Naive B cell (primary cell): ENCODE measurements around the gene KCNG3. TPM values are rescaled to one million over a fixed set of nuclear protein-coding genes. Genes with fewer than 3 reads are reported as not detected.

Experiments used
- ATAC-seq, 2 donors: fragments of 150-1000 bp; cut with Tn5 transposase; 2 replicates each; pipeline ENCODE4 v1.10.0; 2021; ENCODE audit warnings: low read depth in 2 of 2, mild to moderate bottlenecking in 2 of 2, moderate library complexity in 2 of 2
- DNase-seq: peaks from one replicate; pipeline ENCODE4 v3.0.0; 2022
- H3K27ac Mint-ChIP-seq, 6 donors: one replicate each; pipeline ENCODE4 v1.8.0; 2020 to 2022; ENCODE audit warnings: mild to moderate bottlenecking in 6 of 6, mixed read lengths in 6 of 6, moderate library complexity in 5 of 6, inconsistent platforms in 2 of 6
- H3K27me3 Mint-ChIP-seq, 3 donors: one replicate each; pipeline ENCODE4 v1.8.0; 2021 to 2022; ENCODE audit warnings: mixed read lengths in 3 of 3, mild to moderate bottlenecking in 1 of 3
- H3K36me3 Mint-ChIP-seq, 2 donors: one replicate each; pipeline ENCODE4 v1.8.0; 2020 to 2022; ENCODE audit warnings: mixed read lengths in 2 of 2, inconsistent platforms in 1 of 2, mild to moderate bottlenecking in 1 of 2
- H3K4me1 Mint-ChIP-seq, 3 donors: one replicate each; pipeline ENCODE4 v1.8.0; 2020 to 2022; ENCODE audit warnings: mixed read lengths in 3 of 3, inconsistent platforms in 1 of 3, mild to moderate bottlenecking in 1 of 3, moderate library complexity in 1 of 3
- H3K4me3 Mint-ChIP-seq, 8 donors: one replicate each; pipeline ENCODE4 v1.8.0; 2020 to 2022; ENCODE audit warnings: mild to moderate bottlenecking in 8 of 8, mixed read lengths in 8 of 8, moderate library complexity in 8 of 8, inconsistent platforms in 2 of 8
- H3K9me3 Mint-ChIP-seq, 7 donors: one replicate each; pipeline ENCODE4 v1.8.0; 2020 to 2022; ENCODE audit warnings: mixed read lengths in 7 of 7, mild to moderate bottlenecking in 5 of 7, inconsistent platforms in 2 of 7, moderate library complexity in 1 of 7
- polyA plus RNA-seq, 6 donors: library from polyadenylated mRNA; unstranded; fragments of 300-500 nt; fragmentation: Illumina TruSeq; gene quantifications; one replicate each; pipeline ENCODE4 v1.2.3, GENCODE V29; 2021; ENCODE audit warnings: low read depth in 6 of 6

Gene KCNG3, protein sequence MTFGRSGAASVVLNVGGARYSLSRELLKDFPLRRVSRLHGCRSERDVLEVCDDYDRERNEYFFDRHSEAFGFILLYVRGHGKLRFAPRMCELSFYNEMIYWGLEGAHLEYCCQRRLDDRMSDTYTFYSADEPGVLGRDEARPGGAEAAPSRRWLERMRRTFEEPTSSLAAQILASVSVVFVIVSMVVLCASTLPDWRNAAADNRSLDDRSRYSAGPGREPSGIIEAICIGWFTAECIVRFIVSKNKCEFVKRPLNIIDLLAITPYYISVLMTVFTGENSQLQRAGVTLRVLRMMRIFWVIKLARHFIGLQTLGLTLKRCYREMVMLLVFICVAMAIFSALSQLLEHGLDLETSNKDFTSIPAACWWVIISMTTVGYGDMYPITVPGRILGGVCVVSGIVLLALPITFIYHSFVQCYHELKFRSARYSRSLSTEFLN
- not detected for polyA plus RNA-seq

- peaks cover 45 to 48% (median 46%) of the 10 kb centered on the region in 3 donors for H3K27me3 Mint-ChIP-seq
- H3K36me3 Mint-ChIP-seq: no peaks in the 10 kb centered on the region
- peak; percentile 72 to 74 for ATAC-seq
- DNase-seq: peak; percentile 52
- H3K27ac Mint-ChIP-seq: peak within 1 kb of the TSS in 4 of 6 donors; percentile 3 to 84 (median 46)
- peak within 1 kb of the TSS; percentile 84 to 96 (median 94) for H3K4me3 Mint-ChIP-seq
- peaks cover 0 to 3% (median 0%) of the 10 kb centered on the region in 7 donors for H3K9me3 Mint-ChIP-seq
- peaks cover 4 to 12% (median 5%) of the 10 kb centered on the region in 3 donors for H3K4me1 Mint-ChIP-seq
Measured at GRCh38 chr2:42493468-42494354, at the start of gene KCNG3. Gene KCNG3, minus strand, starts transcription at chr2:42493982. Its CDS starts 481 bp downstream, at chr2:42493501.

- DNase-seq (no peak), ATAC-seq (no peak)
- no peak overlapping the region for H3K4me3 Mint-ChIP-seq
- H3K36me3 Mint-ChIP-seq: no peaks in the 10 kb centered on the region
- H3K4me1 Mint-ChIP-seq: peaks cover 8 to 11% (median 11%) of the 10 kb centered on the region in 3 donors
- peaks cover 0 to 6% (median 4%) of the 10 kb centered on the region in 7 donors for H3K9me3 Mint-ChIP-seq
- H3K27me3 Mint-ChIP-seq: no peaks in the 10 kb centered on the region
- H3K27ac Mint-ChIP-seq: no peak overlapping the region
Measured at GRCh38 chr2:42542871-42543270, 49.1 kb upstream of the KCNG3 start.

DNA sequence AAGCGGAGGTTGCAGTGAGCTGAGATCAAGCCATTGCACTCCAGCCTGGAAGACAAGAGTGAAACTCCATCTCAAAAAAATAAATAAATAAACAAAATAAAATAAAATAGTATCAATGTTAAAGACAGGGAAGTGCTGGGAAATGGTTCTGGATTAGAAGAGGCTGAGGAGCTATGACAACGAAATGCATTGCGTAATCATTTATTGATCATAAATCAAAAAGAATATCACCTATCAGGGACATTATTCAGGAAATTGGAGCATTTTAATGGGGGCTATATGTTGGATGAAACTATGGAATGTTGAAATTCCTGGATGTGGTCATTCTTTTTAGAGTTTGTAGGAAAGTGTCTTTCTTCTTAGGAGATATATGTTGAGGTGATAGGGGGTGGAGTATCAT lies 43.7 kb upstream of the KCNG3 start:
- no peak for ATAC-seq
- Mint-ChIP-seq H3K4me1 (no peaks in the 10 kb centered on the region), H3K4me3 (no peak overlapping the region), H3K27ac (peak overlapping the region in 1 of 6 donors; percentile 27), H3K27me3 (no peaks in the 10 kb centered on the region), H3K36me3 (no peaks in the 10 kb centered on the region), H3K9me3 (peaks cover 0 to 9% (median 5%) of the 10 kb centered on the region in 7 donors)
- DNase-seq: no peak

DNA sequence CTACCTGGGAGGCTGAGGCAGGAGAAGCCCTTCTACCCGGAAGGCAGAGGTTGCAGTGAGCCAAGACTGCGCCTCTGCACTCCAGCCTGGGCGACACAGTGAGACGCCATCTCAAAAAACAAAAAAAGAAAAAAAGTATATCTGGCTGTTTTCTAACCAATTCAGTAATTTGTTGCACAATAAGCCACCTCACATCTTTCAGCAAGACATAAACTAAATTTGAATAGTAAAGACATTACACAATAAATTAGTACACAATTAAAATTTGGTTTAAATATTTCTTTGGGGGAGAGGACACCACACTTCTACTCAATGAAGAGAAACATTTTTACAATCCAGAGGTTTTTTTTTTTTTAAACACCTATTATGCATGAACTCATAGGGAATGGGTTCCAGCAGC lies 38.6 kb upstream of the KCNG3 start:
- no peaks in the 10 kb centered on the region for H3K36me3 Mint-ChIP-seq
- no peaks in the 10 kb centered on the region for H3K27me3 Mint-ChIP-seq
- no peak overlapping the region for H3K27ac Mint-ChIP-seq
- no peaks in the 10 kb centered on the region for H3K4me1 Mint-ChIP-seq
- no peak overlapping the region for H3K4me3 Mint-ChIP-seq
- H3K9me3 Mint-ChIP-seq: no peaks in the 10 kb centered on the region
- no peak for ATAC-seq
- no peak for DNase-seq

DNA sequence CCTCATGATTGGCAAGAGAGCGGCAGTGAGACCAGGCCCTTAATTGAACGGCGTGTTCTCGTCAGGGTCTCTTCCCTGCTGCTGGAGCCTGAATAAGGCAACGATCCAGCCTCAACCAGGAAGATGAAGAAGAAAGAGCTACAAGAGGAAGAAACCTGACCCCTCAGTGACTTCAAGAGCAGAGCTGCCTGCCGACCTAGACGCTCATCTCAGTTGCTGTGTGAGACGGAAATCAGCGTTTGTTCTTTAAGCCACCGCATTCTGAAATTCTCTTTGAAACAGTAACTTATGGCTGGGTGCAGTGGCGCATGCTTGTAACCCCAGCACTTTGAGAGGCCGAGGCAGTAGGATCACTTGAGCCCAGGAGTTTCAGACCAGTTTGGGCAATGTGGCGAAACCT lies 29.6 kb upstream of the KCNG3 start:
- H3K4me1 Mint-ChIP-seq: no peaks in the 10 kb centered on the region
- no peak for DNase-seq
- H3K27ac Mint-ChIP-seq: peak overlapping the region in 2 of 6 donors; percentile 17 to 82
- peaks cover 0 to 12% (median 0%) of the 10 kb centered on the region in 3 donors for H3K27me3 Mint-ChIP-seq
- no peaks in the 10 kb centered on the region for H3K36me3 Mint-ChIP-seq
- no peak overlapping the region for H3K4me3 Mint-ChIP-seq
- no peak for ATAC-seq
- H3K9me3 Mint-ChIP-seq: peaks cover 0 to 3% (median 0%) of the 10 kb centered on the region in 7 donors

DNA sequence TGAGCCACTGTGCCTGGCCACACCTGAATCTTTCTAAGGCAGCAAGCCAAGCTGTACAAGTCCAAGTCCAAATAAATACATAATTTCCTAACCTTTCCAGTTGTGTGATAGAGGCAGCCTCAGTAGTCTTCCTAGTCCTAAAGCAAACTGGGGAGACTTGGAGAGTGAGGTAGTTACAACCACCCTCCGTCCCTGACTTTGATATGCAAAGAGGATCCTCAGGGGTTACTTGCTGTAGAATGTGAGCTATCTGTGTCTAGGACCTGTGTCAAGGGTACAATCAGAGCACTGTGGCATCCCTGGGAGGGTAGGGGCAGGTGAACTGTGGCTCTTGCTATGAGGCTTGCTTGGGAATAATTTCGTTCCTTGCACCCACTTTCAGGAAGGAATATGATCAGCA lies 28.3 kb upstream of the KCNG3 start:
- Mint-ChIP-seq H3K4me3 (no peak overlapping the region), H3K27ac (no peak overlapping the region), H3K4me1 (no peaks in the 10 kb centered on the region), H3K27me3 (peaks cover 0 to 12% (median 0%) of the 10 kb centered on the region in 3 donors), H3K9me3 (peaks cover 0 to 3% (median 0%) of the 10 kb centered on the region in 7 donors), H3K36me3 (no peaks in the 10 kb centered on the region)
- DNase-seq (no peak), ATAC-seq (no peak)

DNA sequence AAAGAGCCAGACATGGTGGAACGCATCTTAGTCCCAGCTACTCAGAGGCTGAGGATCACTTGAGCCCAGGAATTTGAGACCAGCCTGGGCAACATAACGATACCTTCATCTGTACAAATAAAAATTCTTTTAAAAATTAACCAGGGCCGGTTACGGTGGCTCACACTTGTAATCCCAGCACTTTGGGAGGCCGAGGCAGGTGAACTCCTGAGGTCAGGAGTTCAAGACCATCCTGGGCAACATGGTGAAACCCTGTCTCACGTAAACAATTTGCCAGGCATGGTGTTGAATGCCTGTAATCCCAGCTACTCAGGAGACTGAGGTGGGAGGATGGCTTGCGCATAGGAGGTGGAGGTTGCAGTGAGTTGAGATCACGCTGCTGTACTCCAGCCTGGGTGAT lies 25.8 kb upstream of the KCNG3 start:
- H3K4me1 Mint-ChIP-seq: no peaks in the 10 kb centered on the region
- no peak overlapping the region for H3K4me3 Mint-ChIP-seq
- H3K36me3 Mint-ChIP-seq: no peaks in the 10 kb centered on the region
- no peak for DNase-seq
- peaks cover 0 to 6% (median 0%) of the 10 kb centered on the region in 3 donors for H3K27me3 Mint-ChIP-seq
- no peak for ATAC-seq
- no peak overlapping the region for H3K27ac Mint-ChIP-seq
- H3K9me3 Mint-ChIP-seq: peaks cover 0 to 3% (median 0%) of the 10 kb centered on the region in 7 donors

DNA sequence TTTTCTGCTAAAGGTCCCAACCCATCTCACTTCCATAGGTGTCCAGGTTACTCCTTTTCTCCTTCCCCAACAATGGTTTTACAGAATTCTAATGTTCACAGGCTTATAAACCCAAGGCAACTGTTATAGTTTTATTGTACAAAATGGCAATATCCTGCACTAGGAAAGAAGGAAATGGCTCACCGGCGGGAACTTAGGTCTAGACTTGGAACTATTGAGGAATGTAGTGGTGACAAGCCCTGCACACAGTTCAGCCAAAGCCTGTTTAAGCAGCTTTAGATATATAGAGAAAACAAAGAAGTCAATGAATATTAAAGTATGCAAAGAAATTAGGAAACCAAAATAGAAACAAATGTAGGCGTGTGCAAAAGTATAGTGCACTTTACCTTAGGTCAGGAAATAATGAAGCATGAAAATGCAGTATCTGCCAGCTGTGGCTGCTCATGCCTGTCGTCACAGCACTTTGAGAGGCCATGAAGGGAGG lies 22.7 kb upstream of the KCNG3 start:
- H3K4me1 Mint-ChIP-seq: no peaks in the 10 kb centered on the region
- no peak for DNase-seq
- H3K27ac Mint-ChIP-seq: no peak overlapping the region
- H3K4me3 Mint-ChIP-seq: no peak overlapping the region
- no peaks in the 10 kb centered on the region for H3K36me3 Mint-ChIP-seq
- H3K9me3 Mint-ChIP-seq: peaks cover 0 to 3% (median 0%) of the 10 kb centered on the region in 7 donors
- H3K27me3 Mint-ChIP-seq: peaks cover 4 to 8% (median 5%) of the 10 kb centered on the region in 3 donors
- no peak for ATAC-seq

GRCh38 chr2:42513252-42513918 lies 19.6 kb upstream of the KCNG3 start:
- ATAC-seq: no peak
- DNase-seq: no peak
- no peak overlapping the region for H3K4me3 Mint-ChIP-seq
- H3K4me1 Mint-ChIP-seq: peaks cover 0 to 8% (median 3%) of the 10 kb centered on the region in 3 donors
- H3K9me3 Mint-ChIP-seq: no peaks in the 10 kb centered on the region
- H3K36me3 Mint-ChIP-seq: no peaks in the 10 kb centered on the region
- peak overlapping the region in 1 of 6 donors; percentile 16 for H3K27ac Mint-ChIP-seq
- peaks cover 4 to 14% (median 8%) of the 10 kb centered on the region in 3 donors for H3K27me3 Mint-ChIP-seq

- no peaks in the 10 kb centered on the region for H3K36me3 Mint-ChIP-seq
- DNase-seq (no peak), ATAC-seq (no peak)
- peaks cover 4 to 14% (median 9%) of the 10 kb centered on the region in 3 donors for H3K27me3 Mint-ChIP-seq
- H3K4me3 Mint-ChIP-seq: no peak overlapping the region
- peak overlapping the region in 2 of 6 donors; percentile 41 to 53 for H3K27ac Mint-ChIP-seq
- H3K4me1 Mint-ChIP-seq: peaks cover 0 to 8% (median 3%) of the 10 kb centered on the region in 3 donors
- H3K9me3 Mint-ChIP-seq: no peaks in the 10 kb centered on the region
Measured at GRCh38 chr2:42510608-42511243, 16.9 kb upstream of the KCNG3 start.

DNA sequence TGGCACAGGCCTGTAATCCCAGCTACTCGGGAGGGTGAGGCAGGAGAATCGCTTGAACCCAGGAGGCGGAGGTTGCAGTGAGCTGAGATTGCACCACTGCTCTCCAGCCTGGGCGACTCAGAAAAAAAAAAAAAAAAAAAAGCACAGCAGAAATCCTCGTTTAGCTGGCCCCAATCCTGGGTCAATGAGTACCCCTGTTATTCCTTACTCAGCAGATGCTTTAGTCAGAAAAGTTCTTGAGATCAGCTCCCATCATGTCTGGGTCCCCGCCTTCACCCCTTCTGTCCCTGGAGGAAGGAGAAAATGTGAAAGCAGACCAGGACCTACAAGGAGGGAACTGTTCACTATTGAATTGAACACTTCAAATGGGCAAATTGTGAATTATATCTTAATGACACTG lies 16.4 kb upstream of the KCNG3 start:
- no peak for ATAC-seq
- no peak overlapping the region for H3K27ac Mint-ChIP-seq
- H3K36me3 Mint-ChIP-seq: no peaks in the 10 kb centered on the region
- H3K4me1 Mint-ChIP-seq: peaks cover 0 to 8% (median 3%) of the 10 kb centered on the region in 3 donors
- peaks cover 4 to 14% (median 14%) of the 10 kb centered on the region in 3 donors for H3K27me3 Mint-ChIP-seq
- no peaks in the 10 kb centered on the region for H3K9me3 Mint-ChIP-seq
- DNase-seq: no peak
- H3K4me3 Mint-ChIP-seq: no peak overlapping the region

DNA sequence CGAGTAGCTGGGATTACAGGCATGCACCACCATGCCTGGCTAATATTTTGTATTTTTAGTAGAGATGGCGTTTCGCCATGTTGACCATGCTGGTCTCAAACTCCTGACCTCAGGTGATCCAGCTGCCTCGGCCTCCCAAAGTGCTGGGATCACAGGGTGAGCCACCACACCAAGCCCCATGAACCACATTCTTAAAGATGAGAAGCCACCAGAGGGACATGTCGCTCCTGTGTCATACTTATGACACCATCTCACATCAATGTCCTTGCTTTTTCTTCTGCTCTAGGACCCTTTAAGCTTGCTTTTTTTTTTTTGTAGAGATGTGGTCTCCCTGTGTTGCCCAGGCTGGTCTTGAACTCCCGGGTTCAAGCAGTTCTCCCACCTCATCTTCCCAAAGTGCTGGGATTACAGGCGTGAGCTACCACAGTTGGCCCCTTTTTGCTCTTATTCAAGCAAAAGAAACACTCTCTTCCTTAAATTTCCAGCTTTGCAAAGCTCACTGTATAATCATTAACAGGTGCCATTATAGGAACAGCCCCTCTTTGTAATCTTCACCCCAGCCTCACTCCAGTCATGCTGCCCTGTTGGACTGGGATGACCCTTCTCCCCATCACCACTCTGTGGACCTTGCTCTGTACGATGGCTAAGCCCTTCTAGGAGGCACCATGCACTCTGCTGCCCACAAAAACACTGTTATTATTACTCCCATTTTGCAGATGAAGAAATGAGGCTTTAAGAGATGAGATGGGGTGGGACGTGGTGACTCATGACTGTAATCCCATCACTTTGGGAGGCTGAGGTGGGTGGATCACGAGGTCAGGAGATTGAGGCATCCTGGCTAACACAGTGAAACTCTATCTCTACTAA lies 10.8 kb upstream of the KCNG3 start:
- H3K4me3 Mint-ChIP-seq: peak overlapping the region in 1 of 8 donors; percentile 59
- no peaks in the 10 kb centered on the region for H3K36me3 Mint-ChIP-seq
- H3K4me1 Mint-ChIP-seq: no peaks in the 10 kb centered on the region
- ATAC-seq (no peak), DNase-seq (no peak)
- H3K27ac Mint-ChIP-seq: peak overlapping the region in 1 of 6 donors; percentile 28
- H3K9me3 Mint-ChIP-seq: no peaks in the 10 kb centered on the region
- H3K27me3 Mint-ChIP-seq: peaks cover 0 to 15% (median 15%) of the 10 kb centered on the region in 3 donors
